Measurements from ENCODE around the gene AUH. TPM values are rescaled to one million over a fixed set of nuclear protein-coding genes. Genes with fewer than 3 reads are reported as not detected.

Gene AUH
- total RNA-seq, 1 experiment from 2014 or later, result 29.0 TPM

- H3K27ac ChIP-seq (ENCODE audit: low read depth, low read length), result no peak overlapping the region
- H3K9ac ChIP-seq (ENCODE audit: low read length), result no peak overlapping the region
- DNase-seq (ENCODE audit: low read depth, low spot score), result no peak
- H3K4me3 ChIP-seq (replicated peaks in 1 of 2; ENCODE audit: low read depth in 1 of 2, low read length in 2 of 2), result no peak overlapping the region
- H3K4me2 ChIP-seq (ENCODE audit: low read length), result no peak overlapping the region
- intact Hi-C loops (cut with micrococcal nuclease), result no loop called here
- ChIA-PET CTCF (no interaction called here), RAD21 (ENCODE audit: low non-redundant PET in 1 of 2, low total read pairs in 2 of 2, uncharacterized antibody in 2 of 2, unreplicated experiment in 2 of 2) (no interaction called here), POLR2A (interaction anchor here (0.7 kb wide), 1 partner anchor 18 kb away, joined by 3 read pairs; no protein-coding TSS in a partner anchor)
- H3K4me1 ChIP-seq (ENCODE audit: control insufficient read depth in 1 of 2, insufficient read depth in 2 of 2, low read length in 2 of 2), result no peaks in the 10 kb centered on the region
- no peak overlapping the region for H2AFZ ChIP-seq (ENCODE audit: low read depth, low read length, poor library complexity, severe bottlenecking)
- no peaks in the 10 kb centered on the region for H3K79me2 ChIP-seq (ENCODE audit: insufficient read depth, low read length)
- H3K27me3 ChIP-seq (ENCODE audit: insufficient read depth, low read length), result no peaks in the 10 kb centered on the region
- H3K9me3 ChIP-seq (ENCODE audit: control insufficient read depth in 1 of 2, insufficient read depth in 1 of 2, low read depth in 1 of 2, low read length in 2 of 2), result no peaks in the 10 kb centered on the region
- no peaks in the 10 kb centered on the region; a peak in 1 of 4 replicates for H3K36me3 ChIP-seq (ENCODE audit: control insufficient read depth in 1 of 2, insufficient read depth in 2 of 2, low read length in 2 of 2)
- BruUV-seq (replicated peaks), result no TSS peak
- no peaks in the 10 kb centered on the region for H4K20me1 ChIP-seq (ENCODE audit: insufficient read depth)
- no peaks in the 10 kb centered on the region for H3K9me2 ChIP-seq (ENCODE audit: insufficient read depth)
- TF ChIP-seq EZH2 (IDR thresholded peaks at IDR 0.05) (no peak), MAX (IDR thresholded peaks at IDR 0.05) (no peak), ZFX (IDR thresholded peaks at IDR 0.05) (no peak), SRF (IDR thresholded peaks at IDR 0.05; ENCODE audit: low read depth) (no peak), TCF7L2 (IDR thresholded peaks at IDR 0.05; ENCODE audit: borderline replicate concordance, extremely low read depth, insufficient read depth, insufficient read length) (no peak), ELF1 (IDR thresholded peaks at IDR 0.05; ENCODE audit: borderline replicate concordance, low read depth) (no peak), CBX3 (IDR thresholded peaks at IDR 0.05; ENCODE audit: low read depth) (no peak), JUND (IDR thresholded peaks at IDR 0.05) (no peak), FOSL1 (IDR thresholded peaks at IDR 0.05; ENCODE audit: low read depth) (no peak), SP1 (IDR thresholded peaks at IDR 0.05; ENCODE audit: low read depth) (no peak)
- TF ChIP-seq, protein P1, sequence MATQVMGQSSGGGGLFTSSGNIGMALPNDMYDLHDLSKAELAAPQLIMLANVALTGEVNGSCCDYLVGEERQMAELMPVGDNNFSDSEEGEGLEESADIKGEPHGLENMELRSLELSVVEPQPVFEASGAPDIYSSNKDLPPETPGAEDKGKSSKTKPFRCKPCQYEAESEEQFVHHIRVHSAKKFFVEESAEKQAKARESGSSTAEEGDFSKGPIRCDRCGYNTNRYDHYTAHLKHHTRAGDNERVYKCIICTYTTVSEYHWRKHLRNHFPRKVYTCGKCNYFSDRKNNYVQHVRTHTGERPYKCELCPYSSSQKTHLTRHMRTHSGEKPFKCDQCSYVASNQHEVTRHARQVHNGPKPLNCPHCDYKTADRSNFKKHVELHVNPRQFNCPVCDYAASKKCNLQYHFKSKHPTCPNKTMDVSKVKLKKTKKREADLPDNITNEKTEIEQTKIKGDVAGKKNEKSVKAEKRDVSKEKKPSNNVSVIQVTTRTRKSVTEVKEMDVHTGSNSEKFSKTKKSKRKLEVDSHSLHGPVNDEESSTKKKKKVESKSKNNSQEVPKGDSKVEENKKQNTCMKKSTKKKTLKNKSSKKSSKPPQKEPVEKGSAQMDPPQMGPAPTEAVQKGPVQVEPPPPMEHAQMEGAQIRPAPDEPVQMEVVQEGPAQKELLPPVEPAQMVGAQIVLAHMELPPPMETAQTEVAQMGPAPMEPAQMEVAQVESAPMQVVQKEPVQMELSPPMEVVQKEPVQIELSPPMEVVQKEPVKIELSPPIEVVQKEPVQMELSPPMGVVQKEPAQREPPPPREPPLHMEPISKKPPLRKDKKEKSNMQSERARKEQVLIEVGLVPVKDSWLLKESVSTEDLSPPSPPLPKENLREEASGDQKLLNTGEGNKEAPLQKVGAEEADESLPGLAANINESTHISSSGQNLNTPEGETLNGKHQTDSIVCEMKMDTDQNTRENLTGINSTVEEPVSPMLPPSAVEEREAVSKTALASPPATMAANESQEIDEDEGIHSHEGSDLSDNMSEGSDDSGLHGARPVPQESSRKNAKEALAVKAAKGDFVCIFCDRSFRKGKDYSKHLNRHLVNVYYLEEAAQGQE (IDR thresholded peaks at IDR 0.05; ENCODE audit: low read depth), result no peak
- ATAC-seq, result no peak
These were observed 69.9 kb downstream of the AUH start for GRCh38 chr9:91291866-91292265.

Data from HCT116 (cell line).